ENCODE measurements around the gene VWF. TPM values are rescaled to one million over a fixed set of nuclear protein-coding genes. Genes with fewer than 3 reads are reported as not detected.

VWF gene
- total and polyA plus RNA-seq, 10 of the 15 experiments (the other 5 are each of a cell fraction or from before 2014, with no cell fraction given), result 0.08 to 0.23 TPM; not detected in 8

DNA sequence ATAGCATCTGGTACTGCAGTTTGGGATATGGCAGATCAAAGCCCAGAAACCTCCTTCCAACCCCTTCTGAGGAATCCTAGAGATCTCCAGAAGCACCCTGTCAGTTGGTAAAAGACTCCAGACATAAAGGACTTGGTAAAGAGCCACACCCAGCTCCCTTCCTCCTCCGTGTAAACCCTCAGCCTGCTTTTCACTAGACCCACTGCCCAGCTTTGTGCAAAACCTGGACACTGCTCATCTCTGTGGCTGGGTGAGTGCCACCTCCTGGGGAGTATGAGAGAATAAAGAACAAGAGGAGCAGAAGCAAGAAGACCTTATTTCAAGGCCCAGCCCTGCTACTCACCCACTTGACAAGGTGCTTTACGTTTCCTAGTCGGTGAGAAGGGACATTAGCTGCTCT is 212.5 kb downstream of the VWF start (continued):
- TF ChIP-seq NFYB (IDR thresholded peaks at IDR 0.05; ENCODE audit: insufficient read depth, low read depth, low read length) (no peak), LARP7 (IDR thresholded peaks at IDR 0.05) (no peak), RUNX3 (IDR thresholded peaks at IDR 0.05; ENCODE audit: low read length) (no peak), MTA2 (IDR thresholded peaks at IDR 0.05; ENCODE audit: low read depth) (no peak)
- TF ChIP-seq, protein P1, sequence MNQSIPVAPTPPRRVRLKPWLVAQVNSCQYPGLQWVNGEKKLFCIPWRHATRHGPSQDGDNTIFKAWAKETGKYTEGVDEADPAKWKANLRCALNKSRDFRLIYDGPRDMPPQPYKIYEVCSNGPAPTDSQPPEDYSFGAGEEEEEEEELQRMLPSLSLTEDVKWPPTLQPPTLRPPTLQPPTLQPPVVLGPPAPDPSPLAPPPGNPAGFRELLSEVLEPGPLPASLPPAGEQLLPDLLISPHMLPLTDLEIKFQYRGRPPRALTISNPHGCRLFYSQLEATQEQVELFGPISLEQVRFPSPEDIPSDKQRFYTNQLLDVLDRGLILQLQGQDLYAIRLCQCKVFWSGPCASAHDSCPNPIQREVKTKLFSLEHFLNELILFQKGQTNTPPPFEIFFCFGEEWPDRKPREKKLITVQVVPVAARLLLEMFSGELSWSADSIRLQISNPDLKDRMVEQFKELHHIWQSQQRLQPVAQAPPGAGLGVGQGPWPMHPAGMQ (IDR thresholded peaks at IDR 0.05; ENCODE audit: borderline replicate concordance), result no peak

DNA sequence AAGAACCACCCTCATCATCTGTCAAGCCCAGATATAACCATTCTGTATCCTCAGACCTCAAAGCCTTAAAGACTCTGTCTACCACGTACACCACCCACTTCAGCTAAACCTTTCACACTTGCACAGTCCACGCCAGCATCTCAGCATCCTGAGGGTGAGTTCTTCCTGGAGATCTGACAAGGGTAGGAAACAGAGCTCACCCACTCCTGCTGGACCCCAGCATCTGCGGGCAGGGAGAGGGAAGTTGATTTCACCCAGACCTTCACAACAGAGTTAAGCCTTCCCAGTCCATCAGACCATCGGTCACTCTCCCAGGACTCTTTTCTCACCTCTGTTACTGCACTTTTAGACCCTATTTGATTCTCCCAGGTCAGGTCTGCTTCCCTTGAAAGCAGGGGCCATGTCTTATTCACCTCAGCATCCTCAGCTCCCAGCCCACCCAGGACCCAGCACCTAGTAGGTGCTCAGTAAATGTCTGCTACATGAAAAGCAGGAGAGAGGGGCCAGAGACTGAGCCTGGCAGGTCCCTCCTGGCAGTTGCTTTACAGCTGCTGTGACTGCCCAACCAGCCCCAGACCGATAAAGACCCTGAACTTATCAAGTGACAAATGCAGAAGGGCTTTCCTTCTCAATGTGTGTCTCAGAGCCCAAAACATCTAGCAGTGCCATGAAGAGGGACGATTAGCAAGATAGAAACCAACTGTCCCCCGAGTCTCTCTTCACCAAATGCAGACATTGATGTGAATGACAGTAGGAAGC is 213.5 kb downstream of the VWF start:
- POLR2A ChIA-PET, result no interaction called here
- no peak overlapping the region for H3K4me2 ChIP-seq (ENCODE audit: control insufficient read depth, insufficient read depth)
- no peaks in the 10 kb centered on the region for H3K36me3 ChIP-seq (ENCODE audit: control insufficient read depth in 2 of 2, insufficient read depth in 2 of 2, low read length in 1 of 2)
- SMC1A ChIA-PET (ENCODE audit: uncharacterized antibody, unreplicated experiment), result no interaction called here
- no peak for FAIRE-seq
- no peaks in the 10 kb centered on the region for H4K20me1 ChIP-seq (ENCODE audit: control insufficient read depth, insufficient read depth)
- TF ChIP-seq NBN (IDR thresholded peaks at IDR 0.05) (no peak), YY1 (IDR thresholded peaks at IDR 0.05; ENCODE audit: low read depth, low read length) (no peak), CEBPB (IDR thresholded peaks at IDR 0.05; ENCODE audit: borderline replicate concordance in 1 of 2, low read depth in 2 of 2, low read length in 2 of 2) (no peak), JUNB (IDR thresholded peaks at IDR 0.05) (no peak), POLR2A (IDR thresholded peaks at IDR 0.05; ENCODE audit: low read depth, low read length) (no peak), RAD21 (IDR thresholded peaks at IDR 0.05; ENCODE audit: insufficient read depth, low read depth, low read length) (no peak), ASH2L (IDR thresholded peaks at IDR 0.05; ENCODE audit: borderline replicate concordance, low read depth) (no peak), RAD51 (IDR thresholded peaks at IDR 0.05) (no peak), JUND (IDR thresholded peaks at IDR 0.05; ENCODE audit: low read depth, low read length) (no peak), STAT1 (conservative IDR thresholded peaks at IDR 0.05) (no peak), KAT2A (conservative IDR thresholded peaks at IDR 0.05; ENCODE audit: control insufficient read depth, low read depth, low read length) (no peak)
- no peaks in the 10 kb centered on the region for H3K9me3 ChIP-seq (replicated peaks; ENCODE audit: control insufficient read depth, insufficient read depth, low read length)
- in situ Hi-C loops (cut with MboI) (no loop called here), intact Hi-C loops (cut with micrococcal nuclease; ENCODE audit: unreplicated experiment) (no loop called here)
- CTCF ChIA-PET, result interaction anchor here (1.0 kb wide), 2 partner anchors 165 to 251 kb away, joined by 3 read pairs; no protein-coding TSS in a partner anchor
- no peak overlapping the region for H2AFZ ChIP-seq (ENCODE audit: control insufficient read depth, low read depth, low read length)
- H3K4me1 ChIP-seq (ENCODE audit: control insufficient read depth, insufficient read depth, low read length), result no peaks in the 10 kb centered on the region
- no peak for DNase-seq (ENCODE audit: low read depth, low spot score)
- H3K4me3 ChIP-seq, result no peak overlapping the region
- no peak for ATAC-seq
- H3K27me3 ChIP-seq (replicated peaks in 1 of 2; ENCODE audit: control insufficient read depth in 2 of 2, insufficient read depth in 2 of 2, low read length in 1 of 2), result peaks cover 2 to 7% of the 10 kb centered on the region in 2 experiments; a peak in 3 of 4 replicates
- H3K79me2 ChIP-seq (ENCODE audit: control insufficient read depth, insufficient read depth, low read length), result no peaks in the 10 kb centered on the region
- 7% methylated on average over 7 of the region's 7 CpGs for WGBS (ENCODE audit: insufficient coverage, insufficient replicate concordance, low lambda C conversion rate, missing lambda C conversion rate)
- H3K9ac ChIP-seq (ENCODE audit: control insufficient read depth, insufficient read depth, low read length), result no peak overlapping the region
- RAD21 ChIA-PET (ENCODE audit: unreplicated experiment), result no interaction called here
- no TSS peak for BruUV-seq (replicated peaks)
- H3K27ac ChIP-seq (ENCODE audit: control insufficient read depth, insufficient read depth), result no peak overlapping the region
